GM12872 (cell line): ENCODE measurements around the gene SKIC2.
A peak's percentile ranks its signal among the peaks of the same experiment; 100 is the strongest.

Experiments
- CTCF ChIP-seq: IDR thresholded peaks from 3 replicates; pipeline ENCODE4 v1.5.1; 2011; ENCODE audit warnings: low read depth, mild to moderate bottlenecking, low read length, moderate library complexity; ENCODE audit not compliant: insufficient read depth

The SKIC2 gene

GRCh38 chr6:31947070-31947675 is 11.8 kb upstream of the SKIC2 start:
- no peak for TF ChIP-seq CTCF

DNA sequence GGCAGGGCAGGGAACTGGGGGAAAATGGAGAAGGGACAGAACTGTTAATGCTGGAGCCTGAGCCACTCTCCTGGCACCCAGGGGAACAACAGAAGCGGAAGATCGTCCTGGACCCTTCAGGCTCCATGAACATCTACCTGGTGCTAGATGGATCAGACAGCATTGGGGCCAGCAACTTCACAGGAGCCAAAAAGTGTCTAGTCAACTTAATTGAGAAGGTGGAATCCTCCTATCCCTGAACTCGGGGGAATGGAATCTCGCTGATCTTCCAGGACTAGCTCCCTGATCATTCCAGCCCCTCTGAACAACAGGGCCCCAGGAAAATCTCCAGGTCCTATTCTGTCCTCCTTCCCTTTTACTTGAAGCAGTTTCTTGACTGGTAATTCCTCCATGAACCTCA is 11.1 kb upstream of the SKIC2 start:
- no peak for TF ChIP-seq CTCF

- TF ChIP-seq CTCF: no peak
Observed at GRCh38 chr6:31948306-31948705, 10.7 kb upstream of the SKIC2 start.

- no peak for TF ChIP-seq CTCF
Observed at GRCh38 chr6:31948753-31949413, 10.1 kb upstream of the SKIC2 start.

- no peak for TF ChIP-seq CTCF
Observed at GRCh38 chr6:31949926-31950548, 8.9 kb upstream of the SKIC2 start.

DNA sequence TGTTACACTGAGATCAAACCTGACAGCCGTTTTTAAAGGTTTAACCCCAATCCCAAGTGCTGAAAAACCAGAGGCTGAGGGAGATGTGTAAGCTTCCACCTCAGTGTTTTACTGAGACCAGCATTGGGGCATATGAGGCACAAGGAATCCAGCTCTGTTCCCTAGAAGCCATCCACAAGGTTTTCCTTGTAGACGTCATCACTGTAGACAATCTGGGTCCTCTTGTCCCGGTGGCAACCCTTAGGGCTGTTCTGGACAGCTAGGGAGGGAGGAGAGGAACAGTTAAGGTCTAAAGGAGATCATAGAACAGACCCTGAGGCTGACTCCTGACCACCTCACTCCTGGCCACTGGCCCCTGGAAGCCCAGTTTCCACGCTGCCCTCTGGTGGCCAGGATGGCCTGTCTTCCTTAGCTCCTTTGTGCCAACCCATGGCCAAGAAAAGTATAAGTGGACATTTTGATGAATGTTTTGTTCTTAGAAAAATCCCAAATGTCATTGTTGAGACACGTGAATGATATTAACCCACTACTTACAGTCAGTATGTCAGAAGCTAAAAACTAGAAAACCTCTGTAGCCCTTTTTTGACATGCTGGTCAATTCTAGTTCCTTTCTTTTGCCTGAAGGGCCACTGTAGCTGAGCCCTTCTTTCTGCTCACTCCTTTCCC is 6.7 kb upstream of the SKIC2 start:
- peak; percentile 63 for TF ChIP-seq CTCF

- TF ChIP-seq CTCF: no peak
Observed at GRCh38 chr6:31952890-31953289, 6.1 kb upstream of the SKIC2 start.
